HG02852 (cell line): ENCODE results near the gene EDN1.

Experiments
- ATAC-seq: cut with Tn5 transposase; IDR thresholded peaks from one replicate; pipeline ENCODE4 v1.9.1; 2021; ENCODE audit warnings: mild to moderate bottlenecking, moderate library complexity; ENCODE audit not compliant: unreplicated experiment

The EDN1 gene

DNA sequence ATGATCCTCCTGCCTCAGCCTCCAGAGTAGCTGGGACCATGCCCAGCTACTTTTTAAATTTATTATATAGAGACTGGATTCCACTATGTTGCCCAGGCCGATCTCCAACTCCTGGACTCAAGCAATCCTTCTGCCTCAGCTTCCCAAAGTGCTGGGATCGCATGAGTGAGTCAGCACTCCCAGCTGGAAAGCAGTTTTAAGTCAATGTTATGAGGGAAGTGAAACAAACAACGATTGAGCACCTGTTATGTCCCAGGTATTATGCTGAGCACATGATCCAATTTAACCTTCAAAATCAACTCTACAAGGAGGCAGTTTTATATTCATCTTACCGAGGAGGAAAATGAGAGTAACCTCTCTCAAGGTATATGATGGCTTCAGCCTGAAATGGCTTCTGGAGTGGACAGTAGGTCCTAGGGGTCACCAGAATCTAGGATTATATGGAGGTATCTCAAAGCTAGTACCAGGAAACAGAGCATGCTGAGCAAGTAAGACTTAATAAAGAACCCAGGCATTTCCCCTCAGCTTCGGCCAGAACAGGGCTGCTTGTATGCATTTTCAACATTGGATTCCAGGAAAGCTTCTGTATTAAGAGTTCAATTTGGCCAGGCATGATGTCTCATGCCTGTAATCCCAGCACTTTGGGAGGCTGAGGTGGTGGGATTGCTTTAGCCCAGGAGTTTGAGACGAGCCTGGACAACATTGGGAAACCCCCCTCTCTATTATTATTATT, 55.0 kb downstream of the EDN1 start:
- no peak for ATAC-seq

DNA sequence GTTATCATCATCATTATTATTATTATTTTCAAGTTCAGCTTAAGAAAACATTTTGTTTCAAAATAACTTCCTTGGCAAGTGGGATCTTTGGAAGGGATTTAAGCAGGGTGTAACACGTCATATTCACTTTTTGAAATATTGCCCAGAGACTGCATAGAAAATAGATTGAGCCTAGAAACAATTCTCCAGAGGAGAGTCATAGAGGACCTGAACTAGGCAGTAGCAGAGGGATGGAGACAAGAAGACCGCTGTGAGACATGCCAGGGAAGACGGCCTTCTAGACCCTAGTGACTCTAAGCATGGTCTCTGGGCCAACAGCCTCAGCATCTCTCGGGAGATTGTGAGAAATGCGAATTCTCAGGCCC, 55.5 kb downstream of the EDN1 start:
- ATAC-seq = no peak
